GM13977 (cell line): ENCODE results near the gene SNX3.
"Not testable (repeated sequence)": the region's sequence is repeated elsewhere in the genome, so short reads cannot be mapped to it uniquely, and the experiment has no call there.

ENCODE experiments used
- DNase-seq: peaks from one replicate; pipeline ENCODE4 v3.0.0; 2012; ENCODE audit warnings: low spot score
- CTCF ChIP-seq: IDR thresholded peaks from 2 replicates; pipeline ENCODE4 v1.5.1; 2012; ENCODE audit warnings: mild to moderate bottlenecking, control low read depth; ENCODE audit not compliant: insufficient read depth; ENCODE audit errors: extremely low read depth, missing control alignments
- in situ Hi-C: fragments of 300-500 bp; cut with MboI; formaldehyde crosslinking; loops from one replicate; pipeline ENCODE4 v1.12.0; 2022; ENCODE audit warnings: low sequenced_read_pairs, low pct_unique_long_range_greater_than_20kb, mixed read lengths, inconsistent platforms; ENCODE audit not compliant: unreplicated experiment

The SNX3 gene

DNA sequence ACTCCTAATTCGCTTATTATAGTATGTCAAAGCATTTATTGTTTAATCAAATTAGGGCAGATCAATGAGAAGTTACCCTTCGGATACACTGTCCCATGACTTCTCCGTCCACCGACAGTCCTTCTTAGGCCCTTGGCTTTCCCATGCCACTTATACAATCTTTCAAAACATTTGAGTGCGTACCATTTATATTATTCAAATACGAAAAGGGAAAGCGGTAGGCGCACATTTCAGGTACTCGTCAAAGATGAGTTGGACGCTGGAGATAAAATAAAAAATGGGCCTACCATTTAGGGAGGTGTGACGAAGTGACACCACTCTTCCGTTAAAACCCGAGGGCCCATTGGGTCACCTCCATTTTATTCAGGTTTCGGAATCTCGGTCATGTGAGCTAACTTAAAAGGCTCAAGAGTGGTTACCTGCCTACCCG lies 33.5 kb upstream of the SNX3 start:
- TF ChIP-seq CTCF: no peak
- no peak for DNase-seq
- in situ Hi-C loops: no loop called here

GRCh38 chr6:108293527-108294296 lies 32.9 kb upstream of the SNX3 start:
- no peak for TF ChIP-seq CTCF
- DNase-seq: no peak
- in situ Hi-C loops: no loop called here

GRCh38 chr6:108292561-108292960 lies 31.7 kb upstream of the SNX3 start:
- in situ Hi-C loops: not testable (repeated sequence)

DNA sequence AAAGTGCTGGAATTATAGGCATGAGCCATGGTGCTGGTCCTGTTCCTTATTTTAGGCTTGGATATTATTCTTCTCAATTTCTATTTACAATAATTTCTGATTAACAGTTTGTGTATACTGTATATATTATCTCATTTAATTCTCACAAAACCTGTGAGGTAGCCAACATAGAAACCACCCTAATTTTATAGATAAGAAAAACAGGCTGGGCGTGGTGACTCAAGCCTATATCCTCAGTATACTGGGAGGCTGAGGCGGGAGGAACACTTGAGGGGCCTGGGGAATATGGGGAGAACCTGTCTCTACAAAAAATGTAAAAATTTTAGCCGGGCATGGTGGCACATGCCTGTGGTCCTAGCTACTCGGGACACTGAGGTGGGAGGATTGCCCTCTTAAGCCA lies 30.3 kb upstream of the SNX3 start:
- no peak for TF ChIP-seq CTCF

More at GRCh38 chr6:108292561-108292960, 31.7 kb upstream of the SNX3 start:
- not testable (repeated sequence) for DNase-seq

GRCh38 chr6:108288742-108289141 lies 27.9 kb upstream of the SNX3 start:
- in situ Hi-C loops: no loop called here
- no peak for TF ChIP-seq CTCF
- no peak for DNase-seq

More for the DNA sequence above, 30.3 kb upstream of the SNX3 start:
- no peak for DNase-seq
- in situ Hi-C loops: no loop called here

DNA sequence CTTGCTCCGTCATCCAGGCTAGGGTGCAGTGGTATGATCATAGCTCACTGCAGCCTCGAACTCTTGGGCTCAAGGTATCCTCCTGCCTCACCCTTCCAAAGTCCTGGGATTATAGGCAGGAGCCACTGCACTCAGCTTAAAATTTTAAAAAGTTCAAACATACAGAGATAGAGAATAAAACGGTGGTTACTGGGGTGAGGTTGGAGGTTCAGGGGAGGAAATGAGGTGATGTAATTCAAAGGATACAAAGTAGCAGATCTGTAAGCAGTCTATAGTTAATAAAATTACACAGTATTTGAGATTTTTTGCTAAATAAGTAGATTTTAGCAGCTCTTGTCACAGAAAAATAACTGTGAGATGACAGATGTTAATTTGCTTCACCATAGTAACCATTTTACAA lies 26.5 kb upstream of the SNX3 start:
- in situ Hi-C loops: no loop called here
- TF ChIP-seq CTCF: no peak
- DNase-seq: no peak

DNA sequence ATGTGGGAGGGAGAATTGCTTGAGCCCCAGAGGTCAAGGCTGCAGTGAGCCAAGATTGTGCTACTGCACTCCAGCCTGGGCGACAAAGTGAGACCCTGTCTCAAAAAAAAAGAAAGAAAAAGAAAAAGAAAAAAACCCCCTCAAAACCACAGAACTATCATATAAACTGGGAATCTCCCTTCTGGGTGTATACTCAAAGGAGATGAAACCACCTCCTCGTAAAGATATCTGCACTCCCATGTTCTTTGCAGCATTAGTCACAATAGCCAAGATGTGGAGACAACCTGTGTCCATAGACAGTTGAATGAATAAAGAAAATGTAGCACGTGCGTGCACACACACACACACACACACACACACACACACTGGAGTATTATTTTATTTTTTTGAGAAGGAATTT lies 25.5 kb upstream of the SNX3 start:
- no peak for DNase-seq
- in situ Hi-C loops: no loop called here
- no peak for TF ChIP-seq CTCF
